Kidney epithelial cell (primary cell): ENCODE measurements around the gene PTK7. TPM values are rescaled to one million over a fixed set of nuclear protein-coding genes. Genes with fewer than 3 reads are reported as not detected.

Source experiments
- DNase-seq: peaks from one replicate; pipeline ENCODE4 v3.0.0-alpha.2; 2010; ENCODE audit warnings: low read depth
- H3K27me3 ChIP-seq: 2 replicates; pipeline ENCODE4 v1.6.0; 2011; ENCODE audit warnings: low read length; ENCODE audit not compliant: control insufficient read depth, insufficient read depth
- H3K36me3 ChIP-seq: 2 replicates; pipeline ENCODE4 v1.5.1; 2011; ENCODE audit warnings: low read length; ENCODE audit not compliant: control insufficient read depth, insufficient read depth
- H3K4me3 ChIP-seq: 2 replicates; pipeline ENCODE4 v1.5.1; 2011; ENCODE audit warnings: low read depth, mild to moderate bottlenecking, control low read depth, low read length
- CTCF ChIP-seq: IDR thresholded peaks from 2 replicates; pipeline ENCODE4 v1.5.1; 2011; ENCODE audit warnings: mild to moderate bottlenecking, moderate library complexity, low read length, control low read depth, inconsistent platforms; ENCODE audit not compliant: insufficient read depth, poor library complexity, severe bottlenecking
- total RNA-seq: library from RNA; depleted of rRNA; stranded (reverse); fragments of >200 nt; gene quantifications from 2 replicates; pipeline ENCODE4 v1.2.3, GENCODE V29; 2015

PTK7 gene
- total RNA-seq, 1 donor from 2014 or later = 169 TPM

GRCh38 chr6:43097502-43097901 is 21.4 kb downstream of the PTK7 start:
- Histone ChIP-seq H3K27me3 (no peaks in the 10 kb centered on the region), H3K4me3 (no peak overlapping the region), H3K36me3 (no peaks in the 10 kb centered on the region)
- no peak for DNase-seq
- TF ChIP-seq CTCF = no peak

- DNase-seq = no peak
- no peak overlapping the region for H3K4me3 ChIP-seq
- no peaks in the 10 kb centered on the region for H3K36me3 ChIP-seq
- no peak for TF ChIP-seq CTCF
- H3K27me3 ChIP-seq = no peaks in the 10 kb centered on the region
Measured at GRCh38 chr6:43101497-43101896, 25.4 kb downstream of the PTK7 start.

GRCh38 chr6:43103253-43103876 is 27.3 kb downstream of the PTK7 start:
- Histone ChIP-seq H3K36me3 (no peaks in the 10 kb centered on the region), H3K27me3 (no peaks in the 10 kb centered on the region), H3K4me3 (no peak overlapping the region)
- no peak for DNase-seq
- no peak for TF ChIP-seq CTCF

- Histone ChIP-seq H3K36me3 (no peaks in the 10 kb centered on the region), H3K4me3 (no peak overlapping the region), H3K27me3 (no peaks in the 10 kb centered on the region)
- no peak for DNase-seq
- no peak for TF ChIP-seq CTCF
Measured at GRCh38 chr6:43105538-43106222, 29.6 kb downstream of the PTK7 start.

- no peak for DNase-seq
- Histone ChIP-seq H3K27me3 (no peaks in the 10 kb centered on the region), H3K4me3 (no peak overlapping the region), H3K36me3 (no peaks in the 10 kb centered on the region)
- TF ChIP-seq CTCF = no peak
Measured at GRCh38 chr6:43107344-43108062, 31.4 kb downstream of the PTK7 start.
